ENCODE results near the gene EGF. TPM values are rescaled to one million over a fixed set of nuclear protein-coding genes. Genes with fewer than 3 reads are reported as not detected.

The EGF gene
- total RNA-seq, 2 experiments from 2014 or later, result not detected

GRCh38 chr4:109952612-109953011, 39.9 kb downstream of the EGF start:
- Mint-ChIP-seq H3K4me3 (no peak overlapping the region), H3K27ac (no peak overlapping the region), H3K36me3 (ENCODE audit: low read depth) (no peaks in the 10 kb centered on the region), H3K9me3 (no peaks in the 10 kb centered on the region), H3K27me3 (no peaks in the 10 kb centered on the region), H3K4me1 (peaks cover 4% of the 10 kb centered on the region)
- CTCF ChIA-PET, result no interaction called here
- DNase-seq, result no peak
- POLR2A ChIA-PET, result no interaction called here

GRCh38 chr4:109953556-109953955, 40.9 kb downstream of the EGF start:
- H3K9me3 Mint-ChIP-seq, result no peaks in the 10 kb centered on the region
- ChIA-PET POLR2A (no interaction called here), CTCF (no interaction called here)
- H3K27ac Mint-ChIP-seq, result no peak overlapping the region
- H3K36me3 Mint-ChIP-seq (ENCODE audit: low read depth), result no peaks in the 10 kb centered on the region
- DNase-seq, result no peak
- H3K4me3 Mint-ChIP-seq, result no peak overlapping the region
- H3K4me1 Mint-ChIP-seq, result no peaks in the 10 kb centered on the region
- no peaks in the 10 kb centered on the region for H3K27me3 Mint-ChIP-seq

- no peak overlapping the region for H3K27ac Mint-ChIP-seq
These were observed 42.5 kb downstream of the EGF start for GRCh38 chr4:109955146-109955545.

GRCh38 chr4:109957227-109957626, 44.5 kb downstream of the EGF start:
- Mint-ChIP-seq H3K27ac (no peak overlapping the region), H3K4me3 (no peak overlapping the region), H3K9me3 (no peaks in the 10 kb centered on the region), H3K4me1 (no peaks in the 10 kb centered on the region), H3K27me3 (peaks cover 9% of the 10 kb centered on the region), H3K36me3 (ENCODE audit: low read depth) (no peaks in the 10 kb centered on the region)
- ChIA-PET CTCF (no interaction called here), POLR2A (no interaction called here)
- DNase-seq, result no peak

More at GRCh38 chr4:109955146-109955545, 42.5 kb downstream of the EGF start:
- no peak for DNase-seq
- no peaks in the 10 kb centered on the region for H3K9me3 Mint-ChIP-seq
- H3K4me1 Mint-ChIP-seq, result no peaks in the 10 kb centered on the region
- H3K4me3 Mint-ChIP-seq, result no peak overlapping the region
- CTCF ChIA-PET, result interaction anchor here (0.6 kb wide), 1 partner anchor 22 kb away, joined by 3 read pairs; no protein-coding TSS in a partner anchor
- H3K36me3 Mint-ChIP-seq (ENCODE audit: low read depth), result no peaks in the 10 kb centered on the region
- peaks cover 3% of the 10 kb centered on the region for H3K27me3 Mint-ChIP-seq
- POLR2A ChIA-PET, result no interaction called here

DNA sequence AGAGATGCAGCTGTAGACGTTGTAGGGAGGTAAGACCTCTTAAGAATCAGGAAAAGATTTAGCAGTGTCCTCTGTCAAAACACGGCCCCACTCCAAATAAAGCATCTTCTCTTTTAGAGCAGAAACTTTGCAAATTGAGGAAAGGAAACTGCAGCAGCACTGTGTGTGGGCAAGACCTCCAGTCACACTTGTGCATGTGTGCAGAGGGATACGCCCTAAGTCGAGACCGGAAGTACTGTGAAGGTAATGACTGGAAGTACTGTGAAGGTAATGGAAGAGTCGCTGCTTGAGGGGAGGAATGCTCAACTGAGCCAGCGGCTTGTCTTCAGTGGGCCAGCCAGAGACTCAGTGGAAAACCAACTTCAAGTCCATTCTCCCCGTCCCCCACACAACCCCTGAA, 46.5 kb downstream of the EGF start:
- CTCF ChIA-PET, result interaction anchor here (0.9 to 1.5 kb wide), 3 partner anchors 9 to 17 kb away, joined by 3 to 6 read pairs (median 4); no protein-coding TSS in a partner anchor
- Mint-ChIP-seq H3K27ac (no peak overlapping the region), H3K36me3 (ENCODE audit: low read depth) (no peaks in the 10 kb centered on the region), H3K27me3 (peaks cover 18% of the 10 kb centered on the region), H3K4me1 (no peaks in the 10 kb centered on the region), H3K4me3 (no peak overlapping the region), H3K9me3 (no peaks in the 10 kb centered on the region)
- no peak for DNase-seq
- POLR2A ChIA-PET, result no interaction called here

DNA sequence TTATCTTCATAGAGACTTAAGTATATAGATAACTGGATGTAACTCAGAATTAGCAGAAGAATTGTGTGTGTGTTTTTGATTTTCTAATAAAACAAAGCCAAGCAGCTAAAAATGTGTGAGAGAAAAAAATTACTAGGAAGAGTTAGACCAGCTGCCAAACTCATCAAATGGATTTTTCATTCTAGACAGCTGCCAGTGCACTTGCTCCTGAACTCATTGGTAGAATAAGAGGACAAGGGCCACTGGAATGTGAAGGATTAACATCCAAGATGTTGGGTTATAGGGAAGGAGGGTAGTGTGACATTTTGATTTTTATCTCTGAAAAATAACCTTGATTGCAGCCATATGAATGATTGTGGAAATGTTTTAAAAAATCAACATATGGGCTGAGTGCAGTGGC, 49.7 kb downstream of the EGF start:
- no peak for DNase-seq
- Mint-ChIP-seq H3K36me3 (ENCODE audit: low read depth) (no peaks in the 10 kb centered on the region), H3K4me3 (no peak overlapping the region), H3K4me1 (no peaks in the 10 kb centered on the region), H3K9me3 (no peaks in the 10 kb centered on the region), H3K27ac (no peak overlapping the region), H3K27me3 (peaks cover 33% of the 10 kb centered on the region)
- ChIA-PET CTCF (no interaction called here), POLR2A (no interaction called here)

DNA sequence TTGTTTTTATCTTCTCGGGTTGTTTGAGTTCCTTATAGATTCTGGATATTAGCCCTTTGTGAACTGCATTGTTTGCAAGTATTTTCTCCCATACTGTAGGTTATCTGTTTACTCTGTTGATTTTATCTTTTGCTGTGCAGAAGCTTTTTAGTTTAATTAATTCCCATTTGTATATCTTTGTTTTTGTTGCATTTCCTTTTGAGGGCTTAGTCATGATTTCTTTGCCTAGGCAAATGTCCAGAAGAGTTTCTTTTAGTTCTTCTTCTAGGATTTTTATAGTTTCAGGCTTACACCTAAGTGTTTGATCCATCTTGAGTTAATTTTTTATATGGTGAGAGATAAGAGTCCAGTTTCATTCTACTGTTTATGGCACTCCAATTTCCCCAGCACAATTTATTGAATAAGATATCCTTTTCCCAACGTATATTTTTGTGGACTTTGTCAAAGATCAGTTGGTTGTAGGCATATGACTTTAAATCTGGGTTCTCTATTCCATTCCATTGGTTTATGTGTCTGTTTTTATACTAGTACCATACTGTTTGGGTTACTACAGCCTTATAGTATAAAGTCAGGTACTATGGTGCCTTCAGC, 54.3 kb downstream of the EGF start:
- CTCF ChIA-PET, result no interaction called here
- no peaks in the 10 kb centered on the region for H3K9me3 Mint-ChIP-seq
- H3K27ac Mint-ChIP-seq, result no peak overlapping the region
- H3K27me3 Mint-ChIP-seq, result peaks cover 29% of the 10 kb centered on the region
- peaks cover 12% of the 10 kb centered on the region for H3K4me1 Mint-ChIP-seq
- DNase-seq, result no peak
- no peak overlapping the region for H3K4me3 Mint-ChIP-seq
- POLR2A ChIA-PET, result no interaction called here
- H3K36me3 Mint-ChIP-seq (ENCODE audit: low read depth), result peaks cover 3% of the 10 kb centered on the region

DNA sequence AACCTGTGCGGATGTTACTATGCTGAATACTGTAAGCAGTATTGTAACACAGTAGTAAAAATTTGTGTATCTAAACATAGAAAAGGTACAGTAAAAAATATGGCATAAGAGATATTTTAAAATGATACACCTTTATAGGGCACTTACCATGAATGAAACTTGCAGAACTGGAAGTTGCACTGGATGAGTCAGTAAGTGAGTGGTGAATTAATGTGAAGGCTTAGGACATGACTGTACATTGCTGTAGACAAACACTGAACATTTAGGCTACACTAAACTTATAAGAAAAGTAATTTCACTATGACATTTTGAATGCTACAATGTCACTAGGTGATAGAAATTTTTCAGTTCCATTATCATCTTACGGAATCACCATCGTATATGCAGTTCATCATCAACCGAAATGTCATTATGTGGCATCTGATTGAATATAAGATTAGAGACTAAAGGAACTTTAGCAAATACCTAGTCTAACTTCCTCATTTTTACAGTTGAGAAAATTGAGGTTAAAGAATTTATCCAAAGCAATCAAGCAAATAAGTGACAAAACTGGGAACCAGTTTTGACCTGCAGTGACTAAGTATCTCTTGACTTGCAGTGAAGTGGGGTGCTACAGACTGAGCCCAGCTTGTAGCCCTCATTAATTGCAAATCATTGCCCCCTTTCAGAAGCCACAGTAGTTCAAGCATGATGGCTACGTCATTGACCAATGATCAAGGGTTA, 55.3 kb downstream of the EGF start:
- Mint-ChIP-seq H3K4me1 (peaks cover 20% of the 10 kb centered on the region), H3K27me3 (peaks cover 24% of the 10 kb centered on the region), H3K4me3 (no peak overlapping the region), H3K36me3 (ENCODE audit: low read depth) (peaks cover 3% of the 10 kb centered on the region), H3K9me3 (no peaks in the 10 kb centered on the region), H3K27ac (no peak overlapping the region)
- POLR2A ChIA-PET, result no interaction called here
- CTCF ChIA-PET, result no interaction called here
- DNase-seq, result no peak

GRCh38 chr4:109969087-109969486, 56.4 kb downstream of the EGF start:
- Mint-ChIP-seq H3K27ac (no peak overlapping the region), H3K4me1 (peaks cover 28% of the 10 kb centered on the region), H3K36me3 (ENCODE audit: low read depth) (peaks cover 3% of the 10 kb centered on the region), H3K27me3 (peaks cover 18% of the 10 kb centered on the region), H3K9me3 (no peaks in the 10 kb centered on the region), H3K4me3 (no peak overlapping the region)
- ChIA-PET POLR2A (no interaction called here), CTCF (interaction anchor here (0.6 kb wide), 1 partner anchor 535 kb away, joined by 4 read pairs; the partner anchor contains the start of gene SEC24B)
- DNase-seq, result no peak

DNA sequence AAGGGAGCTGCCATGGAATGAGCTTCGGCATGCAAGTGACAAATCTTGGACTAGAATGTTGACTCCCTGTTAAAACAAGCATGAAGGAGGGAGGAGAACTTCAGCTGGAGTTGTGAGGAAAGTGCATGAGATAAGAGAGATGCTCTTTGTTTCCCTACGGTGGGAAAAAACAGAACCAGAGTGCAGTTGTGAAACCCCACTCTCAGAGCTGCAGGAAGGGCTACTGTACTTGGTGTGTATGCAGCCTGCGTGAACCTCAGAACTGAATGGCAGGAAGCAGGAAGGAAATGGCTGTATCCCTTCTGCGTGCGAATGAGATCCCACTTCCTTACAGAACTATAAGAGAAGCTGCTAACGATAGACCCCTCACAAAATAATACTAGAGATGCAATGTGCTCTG, 57.2 kb downstream of the EGF start:
- Mint-ChIP-seq H3K27ac (peak overlapping the region; percentile 10), H3K9me3 (no peaks in the 10 kb centered on the region), H3K27me3 (peaks cover 15% of the 10 kb centered on the region), H3K36me3 (ENCODE audit: low read depth) (peaks cover 3% of the 10 kb centered on the region), H3K4me1 (peaks cover 30% of the 10 kb centered on the region), H3K4me3 (no peak overlapping the region)
- ChIA-PET CTCF (interaction anchor here (1.0 kb wide), 1 partner anchor 8 kb away, joined by 3 read pairs; no protein-coding TSS in a partner anchor), POLR2A (no interaction called here)
- peak; percentile 16 for DNase-seq

GRCh38 chr4:109972786-109973528, 60.3 kb downstream of the EGF start:
- peaks cover 30% of the 10 kb centered on the region for H3K4me1 Mint-ChIP-seq
- peaks cover 3% of the 10 kb centered on the region for H3K36me3 Mint-ChIP-seq (ENCODE audit: low read depth)
- DNase-seq, result no peak
- H3K9me3 Mint-ChIP-seq, result no peaks in the 10 kb centered on the region
- peaks cover 8% of the 10 kb centered on the region for H3K27me3 Mint-ChIP-seq
- no peak overlapping the region for H3K4me3 Mint-ChIP-seq
- ChIA-PET POLR2A (no interaction called here), CTCF (no interaction called here)
- no peak overlapping the region for H3K27ac Mint-ChIP-seq

GRCh38 chr4:109973529-109973905, 60.8 kb downstream of the EGF start:
- POLR2A ChIA-PET, result no interaction called here
- CTCF ChIA-PET, result no interaction called here
- Mint-ChIP-seq H3K4me1 (peaks cover 30% of the 10 kb centered on the region), H3K36me3 (ENCODE audit: low read depth) (peaks cover 3% of the 10 kb centered on the region), H3K9me3 (no peaks in the 10 kb centered on the region), H3K4me3 (no peak overlapping the region), H3K27me3 (peaks cover 8% of the 10 kb centered on the region), H3K27ac (no peak overlapping the region)
- no peak for DNase-seq

DNA sequence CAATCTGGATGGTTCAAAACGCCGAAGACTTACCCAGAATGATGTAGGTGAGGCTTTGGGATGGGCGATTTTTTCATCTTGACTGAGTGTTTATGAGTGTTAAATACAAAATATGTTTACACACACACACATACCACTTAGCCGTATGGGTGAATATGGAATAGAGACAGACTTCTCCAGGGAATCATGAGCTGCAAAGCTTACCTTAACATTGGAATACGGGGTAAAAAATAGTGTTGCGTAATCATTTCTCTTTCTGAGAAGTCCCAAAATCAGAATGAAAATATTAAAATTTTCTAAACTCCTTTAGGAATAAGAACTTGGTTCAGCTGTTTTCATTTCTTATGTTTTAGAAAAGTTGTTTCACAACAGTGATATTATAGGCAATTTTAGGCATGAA, 63.5 kb downstream of the EGF start:
- CTCF ChIA-PET, result interaction anchor here (1.5 kb wide), 1 partner anchor 17 kb away, joined by 4 read pairs; no protein-coding TSS in a partner anchor
- peaks cover 18% of the 10 kb centered on the region for H3K4me1 Mint-ChIP-seq

More for the DNA sequence above, 63.5 kb downstream of the EGF start:
- Mint-ChIP-seq H3K27ac (no peak overlapping the region), H3K36me3 (ENCODE audit: low read depth) (no peaks in the 10 kb centered on the region), H3K4me3 (no peak overlapping the region), H3K27me3 (peaks cover 21% of the 10 kb centered on the region), H3K9me3 (no peaks in the 10 kb centered on the region)
- no peak for DNase-seq
- POLR2A ChIA-PET, result no interaction called here

All from activated CD4-positive, alpha-beta T cell treated with anti-CD3 and anti-CD28 coated beads, Interleukin-2, amount 10 ng/mL, durations not matched to agents 7 days and 5 days (primary cell).